ENCODE data around the gene SLC26A9.

SLC26A9 gene

GRCh38 chr1:205923651-205924459, 19.4 kb downstream of the SLC26A9 start:
- TF ChIP-seq CTCF (IDR thresholded peaks at IDR 0.05; ENCODE audit: control insufficient read depth, extremely low read depth, insufficient read depth) = no peak
- DNase-seq (ENCODE audit: low read depth) = no peak
- no peak overlapping the region for H3K4me3 ChIP-seq (ENCODE audit: low read depth, low read length)

- DNase-seq (ENCODE audit: low read depth) = no peak
Measured at GRCh38 chr1:205922806-205923205, 20.4 kb downstream of the SLC26A9 start.

GRCh38 chr1:205922314-205922713, 20.9 kb downstream of the SLC26A9 start:
- no peak for TF ChIP-seq CTCF (IDR thresholded peaks at IDR 0.05; ENCODE audit: control insufficient read depth, extremely low read depth, insufficient read depth)

More at GRCh38 chr1:205922806-205923205, 20.4 kb downstream of the SLC26A9 start:
- TF ChIP-seq CTCF (IDR thresholded peaks at IDR 0.05; ENCODE audit: control insufficient read depth, extremely low read depth, insufficient read depth) = no peak
- H3K4me3 ChIP-seq (ENCODE audit: low read depth, low read length) = no peak overlapping the region

GRCh38 chr1:205921570-205921909, 21.7 kb downstream of the SLC26A9 start:
- DNase-seq (ENCODE audit: low read depth) = no peak
- H3K4me3 ChIP-seq (ENCODE audit: low read depth, low read length) = no peak overlapping the region
- no peak for TF ChIP-seq CTCF (IDR thresholded peaks at IDR 0.05; ENCODE audit: control insufficient read depth, extremely low read depth, insufficient read depth)

More at GRCh38 chr1:205922314-205922713, 20.9 kb downstream of the SLC26A9 start:
- no peak for DNase-seq (ENCODE audit: low read depth)
- H3K4me3 ChIP-seq (ENCODE audit: low read depth, low read length) = no peak overlapping the region

GRCh38 chr1:205920861-205921569, 22.2 kb downstream of the SLC26A9 start:
- no peak for TF ChIP-seq CTCF (IDR thresholded peaks at IDR 0.05; ENCODE audit: control insufficient read depth, extremely low read depth, insufficient read depth)
- no peak overlapping the region for H3K4me3 ChIP-seq (ENCODE audit: low read depth, low read length)
- DNase-seq (ENCODE audit: low read depth) = no peak

- no peak overlapping the region for H3K4me3 ChIP-seq (ENCODE audit: low read depth, low read length)
- DNase-seq (ENCODE audit: low read depth) = no peak
- TF ChIP-seq CTCF (IDR thresholded peaks at IDR 0.05; ENCODE audit: control insufficient read depth, extremely low read depth, insufficient read depth) = no peak
Measured at GRCh38 chr1:205920159-205920558, 23.1 kb downstream of the SLC26A9 start.

Data from LNCaP clone FGC (cell line).